Muscle layer of colon (tissue), 2 donors: ENCODE results near the gene LRRC72.

ENCODE experiments used
- H3K27ac ChIP-seq: one replicate; pipeline ENCODE4 v1.7.0; 2013; ENCODE audit warnings: low read depth, mild to moderate bottlenecking, low read length, moderate library complexity
- H3K27me3 ChIP-seq, 2 donors: one replicate each; pipeline ENCODE4 v1.7.0; 2013; ENCODE audit warnings: low read length in 2 of 2, mild to moderate bottlenecking in 2 of 2; ENCODE audit not compliant: insufficient read depth in 2 of 2, control insufficient read depth in 1 of 2
- H3K36me3 ChIP-seq: one replicate; pipeline ENCODE4 v1.7.0; 2013; ENCODE audit warnings: mild to moderate bottlenecking, low read length; ENCODE audit not compliant: insufficient read depth
- H3K4me1 ChIP-seq: one replicate; pipeline ENCODE4 v1.7.0; 2013; ENCODE audit warnings: mild to moderate bottlenecking, low read length; ENCODE audit not compliant: insufficient read depth
- H3K4me3 ChIP-seq, 2 donors: one replicate each; pipeline ENCODE4 v1.7.0; 2013; ENCODE audit warnings: low read length in 2 of 2, low read depth in 1 of 2, mild to moderate bottlenecking in 1 of 2, moderate library complexity in 1 of 2
- H3K9ac ChIP-seq: one replicate; pipeline ENCODE4 v1.7.0; 2013; ENCODE audit warnings: low read length
- H3K9me3 ChIP-seq: one replicate; pipeline ENCODE4 v1.7.0; 2013; ENCODE audit warnings: mild to moderate bottlenecking, low read length
- donor health status: abdominal sarcoma.
- donor health status: Adenocarcinoma of cecum.

The LRRC72 gene

GRCh38 chr7:16604054-16604453 lies 77.4 kb downstream of the LRRC72 start:
- H3K9me3 ChIP-seq: no peaks in the 10 kb centered on the region
- no peaks in the 10 kb centered on the region for H3K27me3 ChIP-seq
- no peaks in the 10 kb centered on the region for H3K4me1 ChIP-seq
- no peak overlapping the region for H3K27ac ChIP-seq
- H3K9ac ChIP-seq: no peak overlapping the region
- H3K4me3 ChIP-seq: no peak overlapping the region
- H3K36me3 ChIP-seq: peaks cover 34% of the 10 kb centered on the region

- no peak overlapping the region for H3K9ac ChIP-seq
- H3K4me3 ChIP-seq: no peak overlapping the region
- no peak overlapping the region for H3K27ac ChIP-seq
- H3K9me3 ChIP-seq: no peaks in the 10 kb centered on the region
- peaks cover 34% of the 10 kb centered on the region for H3K36me3 ChIP-seq
- H3K4me1 ChIP-seq: no peaks in the 10 kb centered on the region
- no peaks in the 10 kb centered on the region for H3K27me3 ChIP-seq
Measured at GRCh38 chr7:16606704-16607103, 80.1 kb downstream of the LRRC72 start.

GRCh38 chr7:16609842-16610450 lies 83.3 kb downstream of the LRRC72 start:
- Histone ChIP-seq H3K4me3 (no peak overlapping the region), H3K4me1 (no peaks in the 10 kb centered on the region), H3K27me3 (no peaks in the 10 kb centered on the region), H3K27ac (no peak overlapping the region), H3K9me3 (no peaks in the 10 kb centered on the region), H3K36me3 (peaks cover 41% of the 10 kb centered on the region), H3K9ac (no peak overlapping the region)

GRCh38 chr7:16611711-16612110 lies 85.1 kb downstream of the LRRC72 start:
- H3K36me3 ChIP-seq: peaks cover 46% of the 10 kb centered on the region
- no peak overlapping the region for H3K27ac ChIP-seq
- H3K27me3 ChIP-seq: no peaks in the 10 kb centered on the region
- H3K4me3 ChIP-seq: no peak overlapping the region
- no peaks in the 10 kb centered on the region for H3K9me3 ChIP-seq
- no peaks in the 10 kb centered on the region for H3K4me1 ChIP-seq
- H3K9ac ChIP-seq: no peak overlapping the region

GRCh38 chr7:16615228-16615627 lies 88.6 kb downstream of the LRRC72 start:
- H3K27me3 ChIP-seq: no peaks in the 10 kb centered on the region
- no peak overlapping the region for H3K27ac ChIP-seq
- no peaks in the 10 kb centered on the region for H3K9me3 ChIP-seq
- peaks cover 39% of the 10 kb centered on the region for H3K36me3 ChIP-seq
- no peak overlapping the region for H3K9ac ChIP-seq
- no peak overlapping the region for H3K4me3 ChIP-seq
- H3K4me1 ChIP-seq: no peaks in the 10 kb centered on the region

- Histone ChIP-seq H3K4me1 (no peaks in the 10 kb centered on the region), H3K27ac (no peak overlapping the region), H3K9me3 (no peaks in the 10 kb centered on the region), H3K4me3 (no peak overlapping the region), H3K36me3 (peaks cover 40% of the 10 kb centered on the region), H3K9ac (no peak overlapping the region), H3K27me3 (no peaks in the 10 kb centered on the region)
Measured at GRCh38 chr7:16616122-16616521, 89.5 kb downstream of the LRRC72 start.

- Histone ChIP-seq H3K9ac (no peak overlapping the region), H3K9me3 (no peaks in the 10 kb centered on the region), H3K4me3 (no peak overlapping the region), H3K4me1 (no peaks in the 10 kb centered on the region), H3K27ac (no peak overlapping the region), H3K36me3 (peaks cover 39% of the 10 kb centered on the region), H3K27me3 (no peaks in the 10 kb centered on the region)
Measured at GRCh38 chr7:16616542-16616941, 89.9 kb downstream of the LRRC72 start.

- H3K36me3 ChIP-seq: peaks cover 32% of the 10 kb centered on the region
- no peak overlapping the region for H3K27ac ChIP-seq
- no peaks in the 10 kb centered on the region for H3K9me3 ChIP-seq
- H3K27me3 ChIP-seq: no peaks in the 10 kb centered on the region
- no peak overlapping the region for H3K9ac ChIP-seq
- no peak overlapping the region for H3K4me3 ChIP-seq
- H3K4me1 ChIP-seq: no peaks in the 10 kb centered on the region
Measured at GRCh38 chr7:16619979-16620408, 93.4 kb downstream of the LRRC72 start.

GRCh38 chr7:16626388-16626787 lies 99.8 kb downstream of the LRRC72 start:
- H3K4me3 ChIP-seq: no peak overlapping the region
- H3K9me3 ChIP-seq: no peaks in the 10 kb centered on the region
- no peaks in the 10 kb centered on the region for H3K4me1 ChIP-seq
- H3K27me3 ChIP-seq: no peaks in the 10 kb centered on the region
- no peak overlapping the region for H3K27ac ChIP-seq
- H3K9ac ChIP-seq: no peak overlapping the region
- peaks cover 21% of the 10 kb centered on the region for H3K36me3 ChIP-seq

- Histone ChIP-seq H3K27me3 (no peaks in the 10 kb centered on the region), H3K27ac (no peak overlapping the region), H3K9me3 (no peaks in the 10 kb centered on the region), H3K9ac (no peak overlapping the region), H3K36me3 (peaks cover 20% of the 10 kb centered on the region), H3K4me3 (no peak overlapping the region), H3K4me1 (no peaks in the 10 kb centered on the region)
Measured at GRCh38 chr7:16627236-16627635, 100.6 kb downstream of the LRRC72 start.

GRCh38 chr7:16630654-16631053 lies 104.0 kb downstream of the LRRC72 start:
- no peak overlapping the region for H3K27ac ChIP-seq
- H3K9ac ChIP-seq: no peak overlapping the region
- H3K36me3 ChIP-seq: no peaks in the 10 kb centered on the region
- no peaks in the 10 kb centered on the region for H3K27me3 ChIP-seq
- H3K4me1 ChIP-seq: peaks cover 10% of the 10 kb centered on the region
- H3K9me3 ChIP-seq: no peaks in the 10 kb centered on the region
- no peak overlapping the region for H3K4me3 ChIP-seq
